GM12878 (cell line): ENCODE measurements around the gene GPC5. TPM values are rescaled to one million over a fixed set of nuclear protein-coding genes. Genes with fewer than 3 reads are reported as not detected.
A peak's percentile ranks its signal among the peaks of the same experiment; 100 is the strongest.

Source experiments
- ATAC-seq: fragments of 200-7000 bp; cut with Tn5 transposase; 3 replicates; pipeline ENCODE4 v1.9.1; 2020; ENCODE audit warnings: mild to moderate bottlenecking, moderate library complexity
- BruUV-seq: library from RNA; stranded (reverse); fragments of 400-500 nt; replicated peaks from 2 replicates; lab custom pipeline; 2021; lab: Mats Ljungman, UMichigan
- CTCF ChIA-PET: fragments of 300-600 bp; sonication (Branson Sonifier 250); formaldehyde crosslinking; extraction: SDS; loops from one replicate; lab custom pipeline; 2021; ENCODE audit warnings: inconsistent platforms; lab: Yijun Ruan, JAX
- POLR2A ChIA-PET: fragments of 350-600 bp; formaldehyde crosslinking; extraction: SDS; loops from one replicate; lab custom pipeline; 2021; ENCODE audit warnings: inconsistent platforms; lab: Charles Lee
- RAD21 ChIA-PET: fragments of 300-600 bp; sonication (Branson Sonifier 250); formaldehyde crosslinking; loops from one replicate; lab custom pipeline; 2023; ENCODE audit warnings: antibody characterized with exemption; ENCODE audit not compliant: unreplicated experiment; lab: Charles Lee
- SMC1A ChIA-PET: fragments of 300-600 bp; sonication (Branson Sonifier 250); formaldehyde crosslinking; loops from one replicate; lab custom pipeline; 2023; ENCODE audit not compliant: unreplicated experiment, uncharacterized antibody; lab: Charles Lee
- DNase-seq: peaks from one replicate; pipeline ENCODE4 v3.0.0-alpha.2; 2011; ENCODE audit warnings: low read depth, low spot score
- FAIRE-seq: peaks from 3 replicates; lab custom pipeline; 2011; peaks lifted over from hg19 to GRCh38; lab: Jason Lieb, UNC
- H2AFZ ChIP-seq: 2 replicates; pipeline ENCODE4 v1.6.0; 2011; ENCODE audit warnings: low read depth, low read length, control low read depth; ENCODE audit not compliant: control insufficient read depth
- H3K27ac ChIP-seq: 2 replicates; pipeline ENCODE4 v1.5.1; 2011; ENCODE audit warnings: control low read depth; ENCODE audit not compliant: control insufficient read depth, insufficient read depth
- H3K27me3 ChIP-seq, 2 experiments: replicated peaks in 1 of 2; 2 replicates each; pipeline versions ENCODE4 v1.6.0 to v1.6.1; 2011; ENCODE audit warnings: low read length in 1 of 2; ENCODE audit not compliant: control insufficient read depth in 2 of 2, insufficient read depth in 2 of 2
- H3K36me3 ChIP-seq, 2 experiments: 2 replicates each; pipeline ENCODE4 v1.5.1; 2011; ENCODE audit warnings: low read length in 1 of 2; ENCODE audit not compliant: control insufficient read depth in 2 of 2, insufficient read depth in 2 of 2
- H3K4me1 ChIP-seq: 2 replicates; pipeline ENCODE4 v1.6.1; 2011; ENCODE audit warnings: mild to moderate bottlenecking, low read length, moderate library complexity, mixed read lengths; ENCODE audit not compliant: control insufficient read depth, insufficient read depth
- H3K4me2 ChIP-seq: 2 replicates; pipeline ENCODE4 v1.6.0; 2011; ENCODE audit warnings: control low read depth; ENCODE audit not compliant: control insufficient read depth, insufficient read depth
- H3K4me3 ChIP-seq: fragments of 200-600 bp; sonication (generic); 2 replicates; pipeline ENCODE4 v1.5.1; 2016
- H3K79me2 ChIP-seq: 2 replicates; pipeline ENCODE4 v1.6.0; 2011; ENCODE audit warnings: low read length; ENCODE audit not compliant: control insufficient read depth, insufficient read depth
- H3K9ac ChIP-seq: 2 replicates; pipeline ENCODE4 v1.8.0; 2011; ENCODE audit warnings: low read length, control low read depth, mixed read lengths; ENCODE audit not compliant: control insufficient read depth, insufficient read depth
- H3K9me3 ChIP-seq: replicated peaks from 3 replicates; pipeline ENCODE4 v1.5.1; 2011; ENCODE audit warnings: mild to moderate bottlenecking, low read length; ENCODE audit not compliant: control insufficient read depth, insufficient read depth
- H4K20me1 ChIP-seq: 2 replicates; pipeline ENCODE4 v1.6.0; 2011; ENCODE audit not compliant: control insufficient read depth, insufficient read depth
- BHLHE40 ChIP-seq, 2 experiments: fragments of 450-650 bp in 1 of 2; IDR thresholded peaks; 2 replicates each; pipeline ENCODE4 v1.6.1; 2011 to 2017; ENCODE audit warnings: low read depth in 2 of 2, borderline replicate concordance in 1 of 2, improper control_type of control experiment in 1 of 2, low read length in 1 of 2, mild to moderate bottlenecking in 1 of 2
- E2F8 ChIP-seq: fragments of 450-650 bp; IDR thresholded peaks from 2 replicates; pipeline ENCODE4 v1.6.1; 2018; ENCODE audit warnings: mild to moderate bottlenecking, low read depth, moderate library complexity; ENCODE audit not compliant: partially characterized antibody
- ETV6 ChIP-seq, 2 experiments: fragments of 450-650 bp in 1 of 2; IDR thresholded peaks in 1 of 2; conservative IDR thresholded peaks in 1 of 2; 2 replicates each; pipeline ENCODE4 v1.6.1; 2014; ENCODE audit warnings: antibody characterized with exemption in 1 of 2, borderline replicate concordance in 1 of 2, low read depth in 1 of 2, mild to moderate bottlenecking in 1 of 2, moderate library complexity in 1 of 2
- FOS ChIP-seq: IDR thresholded peaks from 3 replicates; pipeline ENCODE4 v1.6.1; 2011; ENCODE audit warnings: borderline replicate concordance; ENCODE audit not compliant: insufficient read length; ENCODE audit errors: extremely low read depth
- KLF5 ChIP-seq: fragments of 450-650 bp; IDR thresholded peaks from 2 replicates; pipeline ENCODE4 v1.6.1; 2014; ENCODE audit warnings: mild to moderate bottlenecking; ENCODE audit not compliant: partially characterized antibody
- POLR2AphosphoS2 ChIP-seq: IDR thresholded peaks from 2 replicates; pipeline ENCODE4 v1.6.1; 2011; ENCODE audit warnings: low read depth, mild to moderate bottlenecking, low read length, improper control_type of control experiment, moderate library complexity
- POU2F2 ChIP-seq: IDR thresholded peaks from 3 replicates; pipeline ENCODE4 v1.6.1; 2011; ENCODE audit warnings: low read depth, mild to moderate bottlenecking, low read length, borderline replicate concordance
- RB1 ChIP-seq: fragments of 450-650 bp; formaldehyde crosslinking; IDR thresholded peaks from 2 replicates; pipeline ENCODE4 v1.6.1; 2017; ENCODE audit warnings: mild to moderate bottlenecking, borderline replicate concordance
- ZNF687 ChIP-seq: fragments of 450-650 bp; IDR thresholded peaks from 2 replicates; pipeline ENCODE4 v1.6.1; 2017; ENCODE audit warnings: mild to moderate bottlenecking, moderate library complexity
- WGBS: methylation state at CpG from one replicate; pipeline ENCODE4 v1.1.6; 2016; ENCODE audit warnings: low lambda C conversion rate; ENCODE audit not compliant: insufficient replicate concordance, insufficient coverage; ENCODE audit errors: missing lambda C conversion rate; 5-methylcytosine and 5-hydroxymethylcytosine counted together
- in situ Hi-C: fragments of 300-500 bp; cut with MboI; formaldehyde crosslinking; loops from 9 replicates; pipeline ENCODE4 v1.14.3; 2018; ENCODE audit warnings: mixed read lengths
- intact Hi-C: fragments of 100-400 bp; cut with micrococcal nuclease; formaldehyde crosslinking; loops from one replicate; pipeline ENCODE4 v1.14.2; 2022; ENCODE audit not compliant: unreplicated experiment
- polyA plus RNA-seq, 11 experiments: library from polyadenylated mRNA; depleted of rRNA in 4 of 11; unstranded in 6 of 11; stranded (reverse) in 5 of 11; fragments of >200 nt; fragmentation: Nextera tagmentation in 4 of 11; fragmentation: Illumina TruSeq in 1 of 11; extraction: Ambion mirVana in 4 of 11; extraction: Trizol in 1 of 11; gene quantifications; 1 replicate in 1 of 11; 2 replicates in 10 of 11; pipeline versions ENCODE4 v1.2.1 to v1.2.3, GENCODE V29; 2011 to 2016; ENCODE audit warnings: inconsistent platforms in 2 of 11, missing spikeins in 2 of 11, low read depth in 1 of 11
- total RNA-seq, 4 experiments: library from RNA; depleted of rRNA in 3 of 4; stranded (reverse); fragments of >200 nt in 3 of 4; fragmentation: Illumina TruSeq in 1 of 4; extraction: Trizol in 1 of 4; gene quantifications; 2 replicates each; pipeline versions ENCODE4 v1.2.1 to v1.2.3, GENCODE V29; 2013 to 2021

Gene GPC5
- total and polyA plus RNA-seq, 10 of the 15 experiments (the other 5 are each of a cell fraction or from before 2014, with no cell fraction given): 0.05 to 0.87 (median 0.44) TPM; not detected in 1

- TF ChIP-seq ZNF687: no peak
Measured at GRCh38 chr13:91399189-91400062, 1.0 kb downstream of the GPC5 start (continued).

- Histone ChIP-seq H4K20me1 (no peaks in the 10 kb centered on the region), H3K4me1 (peaks cover under 1% of the 10 kb centered on the region; the same call in 1 of the 2 replicates), H3K9ac (no peak overlapping the region), H3K36me3 (no peaks in the 10 kb centered on the region), H3K27ac (no peak overlapping the region), H3K79me2 (no peaks in the 10 kb centered on the region; the same call in 1 of the 2 replicates), H3K4me3 (no peak overlapping the region; the same call in 1 of the 2 replicates), H3K27me3 (peaks cover 0 to 2% of the 10 kb centered on the region in 2 experiments; a peak in 1 of 4 replicates), H3K4me2 (peak overlapping the region; percentile 95; the same call in 1 of the 2 replicates), H3K9me3 (no peaks in the 10 kb centered on the region), H2AFZ (no peak overlapping the region)
- WGBS: 39% methylated on average over 6 of the region's 6 CpGs
- in situ Hi-C loops: no loop called here
- BruUV-seq: no TSS peak
- ChIA-PET POLR2A (no interaction called here), CTCF (interaction anchor here (0.9 to 1.5 kb wide), 3 partner anchors 87 to 322 kb away, joined by 3 to 4 read pairs (median 3); no protein-coding TSS in a partner anchor), RAD21 (no interaction called here), SMC1A (interaction anchor here (0.5 to 1.6 kb wide), 3 partner anchors 19 to 56 kb away, joined by 3 read pairs; no protein-coding TSS in a partner anchor)
- peak; percentile 27 for FAIRE-seq
- intact Hi-C loops: no loop called here
- no peak for DNase-seq
- no peak for TF ChIP-seq RB1
- TF ChIP-seq KLF5: no peak
- TF ChIP-seq POLR2AphosphoS2: no peak
- no peak for TF ChIP-seq E2F8
- TF ChIP-seq FOS: no peak
- TF ChIP-seq ETV6 (conservative IDR thresholded peaks at IDR 0.05 in 1 of 2, IDR thresholded peaks at IDR 0.05 in 1 of 2; ENCODE audit: borderline replicate concordance in 1 of 2, low read depth in 1 of 2): no peak
- TF ChIP-seq POU2F2: no peak
- TF ChIP-seq BHLHE40 (IDR thresholded peaks at IDR 0.05; ENCODE audit: borderline replicate concordance in 1 of 2, low read depth in 2 of 2, low read length in 1 of 2): no peak
- no peak for ATAC-seq
Measured at GRCh38 chr13:91400063-91400399, 1.6 kb downstream of the GPC5 start.
